HG02970 (cell line): ENCODE results near the gene LCE2A.

ENCODE experiments used
- ATAC-seq: cut with Tn5 transposase; IDR thresholded peaks from one replicate; pipeline ENCODE4 v1.9.1; 2021; ENCODE audit warnings: mild to moderate bottlenecking, moderate library complexity, moderate number of reproducible peaks; ENCODE audit not compliant: unreplicated experiment, low FRiP score

Gene LCE2A

DNA sequence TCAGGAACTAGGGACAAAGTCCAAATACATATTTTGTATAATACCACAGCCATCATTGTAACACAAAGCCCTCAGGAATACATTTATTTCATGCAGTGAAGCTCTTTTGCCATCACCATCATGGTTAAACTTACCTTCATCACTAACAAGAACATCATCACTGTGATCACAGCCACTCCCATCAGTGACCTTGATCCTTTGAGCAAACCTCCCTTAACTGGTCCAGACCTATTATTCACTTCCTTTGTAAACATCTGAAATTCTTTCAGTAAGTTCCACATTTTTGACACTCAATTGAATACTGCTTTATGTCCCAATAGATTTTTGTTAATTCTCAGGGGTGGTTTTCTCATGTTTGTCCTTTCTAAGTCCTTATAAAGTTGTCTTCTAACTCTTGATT is 43.5 kb downstream of the LCE2A start:
- ATAC-seq = no peak

DNA sequence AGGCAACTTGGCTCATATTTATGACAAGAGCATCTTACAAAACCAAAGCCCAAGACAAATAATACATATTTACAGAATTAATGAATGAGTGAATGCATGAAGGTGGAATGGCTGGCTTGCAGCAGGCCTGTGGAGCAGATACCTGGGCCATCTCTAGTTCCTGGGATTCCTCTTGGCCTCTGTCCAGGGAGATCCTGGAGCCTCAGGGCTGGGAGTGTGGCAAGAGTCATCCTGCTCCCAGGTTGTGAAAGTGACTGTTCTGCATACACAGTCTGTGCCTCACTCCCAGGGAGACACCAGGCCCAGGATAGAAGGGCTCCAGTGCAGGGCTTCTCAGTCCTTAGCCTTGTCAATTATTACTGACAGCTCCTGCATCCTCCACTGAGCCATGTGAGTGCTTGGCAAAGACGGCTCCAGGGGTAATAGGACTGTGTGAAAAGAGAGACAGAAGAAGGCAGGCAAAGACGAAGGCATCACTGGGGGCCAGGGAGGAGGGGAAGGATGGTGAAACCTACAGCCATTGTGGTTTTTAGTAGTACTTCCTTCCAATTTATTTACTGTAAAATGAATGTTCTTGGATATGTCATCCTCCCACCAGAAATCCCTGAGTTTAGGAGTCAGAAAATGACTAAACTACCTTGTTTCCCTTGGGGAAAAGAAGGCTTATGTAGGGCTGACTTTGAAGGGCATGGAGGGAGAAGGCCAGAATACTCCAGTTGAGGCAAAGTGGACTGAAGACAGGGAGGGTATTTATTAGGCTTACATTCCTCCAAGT is 45.4 kb downstream of the LCE2A start:
- no peak for ATAC-seq

GRCh38 chr1:152745289-152745704 is 47.2 kb downstream of the LCE2A start:
- ATAC-seq = no peak

GRCh38 chr1:152745765-152746444 is 47.8 kb downstream of the LCE2A start:
- ATAC-seq = no peak

DNA sequence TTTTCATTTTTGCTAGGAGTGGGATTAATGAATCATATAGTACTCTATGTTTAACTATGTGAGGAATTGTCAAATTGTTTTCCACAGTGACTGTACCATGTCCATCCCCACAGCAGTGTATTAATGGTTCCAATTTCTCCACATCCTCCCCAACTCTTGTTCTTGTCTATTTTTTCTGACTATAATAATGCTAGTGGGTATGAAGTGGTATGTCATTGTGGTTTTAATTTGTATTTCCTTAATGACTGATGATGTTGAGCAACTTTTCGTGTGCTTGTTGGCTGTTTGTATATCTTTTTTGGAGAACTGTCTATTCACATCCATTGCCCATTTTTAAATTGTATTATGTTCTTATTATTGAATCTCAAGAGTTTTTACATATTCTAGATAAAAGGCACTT is 49.7 kb downstream of the LCE2A start:
- no peak for ATAC-seq
